BE2C (cell line): Measurements from ENCODE around the gene TCTN3.
"Not testable (repeated sequence)": the region's sequence is repeated elsewhere in the genome, so short reads cannot be mapped to it uniquely, and the experiment has no call there.

Experiments
- DNase-seq: peaks from one replicate; pipeline ENCODE4 v3.0.0-alpha.2; 2020
- H3K27me3 ChIP-seq: fragments of 250-450 bp; sonication (Bioruptor Pico); 2 replicates; pipeline ENCODE4 v1.5.1; 2020; ENCODE audit warnings: mild to moderate bottlenecking
- H3K36me3 ChIP-seq: fragments of 250-450 bp; sonication (Bioruptor Pico); 2 replicates; pipeline ENCODE4 v1.5.1; 2020; ENCODE audit warnings: mild to moderate bottlenecking
- H3K4me1 ChIP-seq: fragments of 250-450 bp; sonication (Bioruptor Pico); 2 replicates; pipeline ENCODE4 v1.5.1; 2020
- H3K4me3 ChIP-seq: 2 replicates; pipeline ENCODE4 v1.5.1; 2011; ENCODE audit warnings: low read depth, low read length
- H3K9me3 ChIP-seq: fragments of 250-450 bp; sonication (Bioruptor Pico); 2 replicates; pipeline ENCODE4 v1.5.1; 2020
- TF ChIP-seq, protein P1 (sequence below): IDR thresholded peaks from 2 replicates; pipeline ENCODE4 v1.5.1; 2012; ENCODE audit warnings: mild to moderate bottlenecking, low read depth, low read length

TCTN3 gene

GRCh38 chr10:95730233-95730632, 36.5 kb upstream of the TCTN3 start:
- no peak for DNase-seq
- H3K9me3 ChIP-seq = no peaks in the 10 kb centered on the region
- H3K27me3 ChIP-seq = no peaks in the 10 kb centered on the region
- no peaks in the 10 kb centered on the region for H3K4me1 ChIP-seq
- no peak overlapping the region for H3K4me3 ChIP-seq
- no peaks in the 10 kb centered on the region for H3K36me3 ChIP-seq
- TF ChIP-seq, protein P1, sequence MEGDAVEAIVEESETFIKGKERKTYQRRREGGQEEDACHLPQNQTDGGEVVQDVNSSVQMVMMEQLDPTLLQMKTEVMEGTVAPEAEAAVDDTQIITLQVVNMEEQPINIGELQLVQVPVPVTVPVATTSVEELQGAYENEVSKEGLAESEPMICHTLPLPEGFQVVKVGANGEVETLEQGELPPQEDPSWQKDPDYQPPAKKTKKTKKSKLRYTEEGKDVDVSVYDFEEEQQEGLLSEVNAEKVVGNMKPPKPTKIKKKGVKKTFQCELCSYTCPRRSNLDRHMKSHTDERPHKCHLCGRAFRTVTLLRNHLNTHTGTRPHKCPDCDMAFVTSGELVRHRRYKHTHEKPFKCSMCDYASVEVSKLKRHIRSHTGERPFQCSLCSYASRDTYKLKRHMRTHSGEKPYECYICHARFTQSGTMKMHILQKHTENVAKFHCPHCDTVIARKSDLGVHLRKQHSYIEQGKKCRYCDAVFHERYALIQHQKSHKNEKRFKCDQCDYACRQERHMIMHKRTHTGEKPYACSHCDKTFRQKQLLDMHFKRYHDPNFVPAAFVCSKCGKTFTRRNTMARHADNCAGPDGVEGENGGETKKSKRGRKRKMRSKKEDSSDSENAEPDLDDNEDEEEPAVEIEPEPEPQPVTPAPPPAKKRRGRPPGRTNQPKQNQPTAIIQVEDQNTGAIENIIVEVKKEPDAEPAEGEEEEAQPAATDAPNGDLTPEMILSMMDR = no peak

DNA sequence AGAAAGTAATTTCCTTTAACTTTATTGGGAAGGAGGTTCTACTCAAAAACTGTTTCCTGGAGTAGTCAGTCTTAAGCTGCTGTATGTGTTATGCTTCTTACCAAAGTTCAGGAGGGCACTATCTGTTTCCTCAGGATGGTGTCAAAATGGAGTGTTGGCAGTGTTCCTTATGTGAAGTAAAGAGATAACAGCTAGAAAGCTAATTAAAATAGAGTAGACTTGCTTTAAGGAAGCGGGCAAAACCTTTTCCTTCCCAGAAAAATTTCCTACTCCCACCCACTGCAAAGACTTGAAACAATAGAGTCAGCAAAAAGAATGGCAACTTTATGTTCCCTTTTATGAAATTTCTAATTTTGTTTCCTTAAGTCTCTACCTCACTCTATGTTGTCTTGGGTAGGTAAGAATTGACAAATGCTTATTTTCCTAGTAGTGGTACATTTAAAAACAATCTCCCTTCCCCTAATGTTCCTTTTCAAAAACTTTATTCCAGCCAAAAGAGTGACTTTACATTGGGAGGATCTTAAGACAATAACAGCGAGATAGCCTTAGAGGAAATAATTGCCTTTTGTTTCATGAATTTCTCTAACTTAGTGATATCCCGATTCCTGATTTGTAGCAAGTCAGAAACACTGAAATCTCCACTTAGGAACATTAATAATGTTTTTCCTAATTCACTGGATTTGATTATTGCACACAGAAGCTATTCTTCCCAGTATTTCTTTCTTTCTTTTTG, 35.8 kb upstream of the TCTN3 start:
- H3K36me3 ChIP-seq = no peaks in the 10 kb centered on the region
- no peak for DNase-seq
- no peaks in the 10 kb centered on the region for H3K4me1 ChIP-seq
- H3K27me3 ChIP-seq = no peaks in the 10 kb centered on the region
- H3K4me3 ChIP-seq = no peak overlapping the region
- H3K9me3 ChIP-seq = no peaks in the 10 kb centered on the region
- TF ChIP-seq, protein P1 = no peak

- TF ChIP-seq, protein P1 = no peak
- Histone ChIP-seq H3K4me3 (no peak overlapping the region), H3K9me3 (no peaks in the 10 kb centered on the region), H3K36me3 (no peaks in the 10 kb centered on the region), H3K4me1 (no peaks in the 10 kb centered on the region), H3K27me3 (no peaks in the 10 kb centered on the region)
- DNase-seq = no peak
Observed at GRCh38 chr10:95728526-95728925, 34.8 kb upstream of the TCTN3 start.

GRCh38 chr10:95722496-95722895, 28.8 kb upstream of the TCTN3 start:
- not testable (repeated sequence) for H3K36me3 ChIP-seq, H3K9me3 ChIP-seq, H3K27me3 ChIP-seq, DNase-seq, H3K4me3 ChIP-seq, H3K4me1 ChIP-seq

DNA sequence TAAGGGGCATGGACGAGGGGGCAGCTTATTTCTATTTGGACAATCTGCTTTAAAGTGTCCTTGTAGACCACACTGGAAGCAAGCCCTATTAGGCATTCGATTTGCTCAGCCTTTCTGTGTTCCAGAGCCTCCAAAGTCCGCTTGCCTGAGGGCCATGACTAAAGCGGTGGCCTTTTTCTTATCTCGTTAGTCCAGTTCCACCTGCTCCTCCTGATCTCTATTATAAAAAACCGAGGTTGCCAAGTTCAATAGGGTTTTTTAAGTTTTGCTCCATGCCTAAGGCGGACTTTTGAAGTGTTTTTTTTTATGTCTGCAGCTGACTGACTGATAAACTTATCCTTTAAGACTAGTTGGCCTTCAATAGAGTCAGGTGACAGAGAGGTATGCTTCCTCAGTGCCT, 27.0 kb upstream of the TCTN3 start:
- H3K9me3 ChIP-seq, DNase-seq, H3K36me3 ChIP-seq, H3K4me1 ChIP-seq, H3K27me3 ChIP-seq, H3K4me3 ChIP-seq: not testable (repeated sequence)

DNA sequence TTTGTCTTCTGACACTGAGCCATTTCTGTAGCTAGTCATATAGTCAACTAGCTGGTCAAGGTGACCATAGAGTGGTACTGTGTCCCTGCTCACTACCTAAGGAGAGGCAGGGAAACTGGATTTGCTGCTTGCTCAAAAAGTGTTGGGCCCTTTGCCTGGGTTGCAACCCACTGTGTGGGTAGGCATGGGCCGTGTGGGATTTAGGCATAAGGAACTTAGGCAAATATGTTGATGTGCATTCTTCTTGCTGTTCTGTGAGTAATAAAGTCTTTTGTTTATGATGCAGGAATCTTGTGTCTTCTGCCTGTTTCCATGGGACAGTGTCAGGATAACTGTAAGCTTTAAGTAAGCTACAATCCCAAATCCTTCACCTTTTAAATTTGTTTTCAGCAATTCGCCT, 23.1 kb upstream of the TCTN3 start:
- TF ChIP-seq, protein P1 = no peak
- Histone ChIP-seq H3K36me3 (no peaks in the 10 kb centered on the region), H3K4me3 (no peak overlapping the region), H3K27me3 (no peaks in the 10 kb centered on the region), H3K9me3 (no peaks in the 10 kb centered on the region), H3K4me1 (no peaks in the 10 kb centered on the region)
- no peak for DNase-seq

DNA sequence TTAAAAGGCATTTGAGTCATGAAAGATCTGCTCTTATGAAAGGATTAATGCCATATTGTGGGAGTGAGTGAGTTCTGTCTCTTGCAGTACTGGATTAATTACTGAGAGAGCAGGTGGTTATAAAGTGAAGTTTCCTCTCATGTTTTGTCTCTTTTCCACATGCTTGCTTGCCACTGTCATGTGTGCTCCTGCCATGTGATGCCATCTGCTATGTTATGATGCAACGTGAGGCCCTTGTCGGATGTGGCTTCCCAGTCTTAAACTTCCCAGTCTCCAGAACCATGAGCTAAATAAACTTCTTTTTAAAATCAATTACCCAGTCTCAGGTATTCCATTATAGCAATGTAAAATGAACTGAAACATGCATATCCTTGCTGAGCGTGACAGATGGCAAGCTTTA, 22.7 kb upstream of the TCTN3 start:
- H3K9me3 ChIP-seq = no peaks in the 10 kb centered on the region
- no peaks in the 10 kb centered on the region for H3K27me3 ChIP-seq
- TF ChIP-seq, protein P1 = no peak

More for the DNA sequence above, 22.7 kb upstream of the TCTN3 start:
- no peak for DNase-seq
- H3K4me3 ChIP-seq = no peak overlapping the region
- H3K4me1 ChIP-seq = no peaks in the 10 kb centered on the region
- H3K36me3 ChIP-seq = no peaks in the 10 kb centered on the region
